ENCODE data around the gene C21orf58.

- no peak for TF ChIP-seq EP300 (IDR thresholded peaks at IDR 0.05)
- TF ChIP-seq, protein P1, sequence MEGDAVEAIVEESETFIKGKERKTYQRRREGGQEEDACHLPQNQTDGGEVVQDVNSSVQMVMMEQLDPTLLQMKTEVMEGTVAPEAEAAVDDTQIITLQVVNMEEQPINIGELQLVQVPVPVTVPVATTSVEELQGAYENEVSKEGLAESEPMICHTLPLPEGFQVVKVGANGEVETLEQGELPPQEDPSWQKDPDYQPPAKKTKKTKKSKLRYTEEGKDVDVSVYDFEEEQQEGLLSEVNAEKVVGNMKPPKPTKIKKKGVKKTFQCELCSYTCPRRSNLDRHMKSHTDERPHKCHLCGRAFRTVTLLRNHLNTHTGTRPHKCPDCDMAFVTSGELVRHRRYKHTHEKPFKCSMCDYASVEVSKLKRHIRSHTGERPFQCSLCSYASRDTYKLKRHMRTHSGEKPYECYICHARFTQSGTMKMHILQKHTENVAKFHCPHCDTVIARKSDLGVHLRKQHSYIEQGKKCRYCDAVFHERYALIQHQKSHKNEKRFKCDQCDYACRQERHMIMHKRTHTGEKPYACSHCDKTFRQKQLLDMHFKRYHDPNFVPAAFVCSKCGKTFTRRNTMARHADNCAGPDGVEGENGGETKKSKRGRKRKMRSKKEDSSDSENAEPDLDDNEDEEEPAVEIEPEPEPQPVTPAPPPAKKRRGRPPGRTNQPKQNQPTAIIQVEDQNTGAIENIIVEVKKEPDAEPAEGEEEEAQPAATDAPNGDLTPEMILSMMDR (IDR thresholded peaks at IDR 0.05) = no peak
Measured at GRCh38 chr21:46328151-46328550, 4.5 kb upstream of the C21orf58 start.
